HPDE6-E6E7 (cell line): ENCODE measurements around the gene UCN2.
A peak's percentile ranks its signal among the peaks of the same experiment; 100 is the strongest.
"Not testable (repeated sequence)": the region's sequence is repeated elsewhere in the genome, so short reads cannot be mapped to it uniquely, and the experiment has no call there.

Source experiments
- DNase-seq: peaks from one replicate; pipeline ENCODE4 v3.0.0; 2011; ENCODE audit warnings: missing footprints; ENCODE audit errors: extremely low spot score

UCN2 gene

DNA sequence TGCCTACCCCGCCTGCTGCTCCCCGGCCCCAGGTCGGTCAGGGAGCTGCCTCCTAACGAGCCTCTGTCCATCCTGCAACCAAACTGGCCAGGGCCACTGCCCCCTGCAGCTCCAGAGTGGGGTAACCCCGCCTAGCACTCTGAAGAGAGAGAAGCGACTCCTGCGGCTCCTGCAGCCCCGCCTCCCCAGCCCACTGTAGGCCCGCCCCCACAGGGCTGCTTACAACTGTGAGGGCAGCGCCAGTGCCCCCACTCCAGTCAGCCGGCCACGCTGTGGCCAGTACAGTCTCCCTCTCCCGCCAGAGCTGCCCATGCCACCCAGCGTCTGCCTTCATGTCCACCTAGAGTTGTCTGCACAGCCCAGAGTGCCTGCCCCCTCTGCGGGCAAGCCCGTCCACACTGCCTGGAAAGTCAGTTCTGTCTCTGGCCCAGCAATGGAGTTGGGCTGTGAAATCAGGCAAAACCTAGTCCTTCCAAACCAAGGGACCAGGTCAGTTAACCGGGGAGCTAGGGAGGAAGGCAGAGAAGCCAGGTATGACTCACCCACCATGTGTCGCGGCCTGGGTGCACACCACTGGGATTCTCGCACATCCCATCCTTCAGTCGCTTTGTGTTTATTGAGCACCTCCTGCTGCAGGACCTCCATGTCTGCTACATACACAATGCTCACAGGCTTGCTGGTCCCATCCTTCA, 2.4 kb downstream of the UCN2 start:
- DNase-seq: no peak

DNA sequence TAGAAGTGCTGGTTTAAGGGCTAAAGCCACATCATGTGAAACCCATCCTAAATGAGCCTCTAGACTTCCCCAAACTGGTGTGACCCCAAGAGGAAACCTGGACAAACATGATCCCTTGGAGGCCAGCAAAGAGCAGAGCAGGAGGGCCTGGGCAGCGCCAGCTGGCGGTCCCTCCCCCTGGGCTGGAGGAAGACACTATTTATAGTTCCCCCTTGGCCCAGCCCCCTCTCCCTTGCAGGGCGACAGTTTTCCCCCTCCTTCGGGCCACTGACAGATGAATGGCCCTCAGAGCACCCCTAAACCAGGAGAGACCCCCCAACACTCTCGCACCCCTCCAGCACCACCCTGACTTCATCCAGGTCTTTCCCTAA, 2.9 kb downstream of the UCN2 start:
- no peak for DNase-seq

GRCh38 chr3:48558493-48559134, 5.0 kb downstream of the UCN2 start:
- no peak for DNase-seq

GRCh38 chr3:48556796-48557626, 6.6 kb downstream of the UCN2 start, which contains the start of gene PFKFB4:
Gene PFKFB4 (minus strand): TSS chr3:48556803. CDS start chr3:48556777, 26 bp downstream.
- peak; percentile 76 for DNase-seq

DNA sequence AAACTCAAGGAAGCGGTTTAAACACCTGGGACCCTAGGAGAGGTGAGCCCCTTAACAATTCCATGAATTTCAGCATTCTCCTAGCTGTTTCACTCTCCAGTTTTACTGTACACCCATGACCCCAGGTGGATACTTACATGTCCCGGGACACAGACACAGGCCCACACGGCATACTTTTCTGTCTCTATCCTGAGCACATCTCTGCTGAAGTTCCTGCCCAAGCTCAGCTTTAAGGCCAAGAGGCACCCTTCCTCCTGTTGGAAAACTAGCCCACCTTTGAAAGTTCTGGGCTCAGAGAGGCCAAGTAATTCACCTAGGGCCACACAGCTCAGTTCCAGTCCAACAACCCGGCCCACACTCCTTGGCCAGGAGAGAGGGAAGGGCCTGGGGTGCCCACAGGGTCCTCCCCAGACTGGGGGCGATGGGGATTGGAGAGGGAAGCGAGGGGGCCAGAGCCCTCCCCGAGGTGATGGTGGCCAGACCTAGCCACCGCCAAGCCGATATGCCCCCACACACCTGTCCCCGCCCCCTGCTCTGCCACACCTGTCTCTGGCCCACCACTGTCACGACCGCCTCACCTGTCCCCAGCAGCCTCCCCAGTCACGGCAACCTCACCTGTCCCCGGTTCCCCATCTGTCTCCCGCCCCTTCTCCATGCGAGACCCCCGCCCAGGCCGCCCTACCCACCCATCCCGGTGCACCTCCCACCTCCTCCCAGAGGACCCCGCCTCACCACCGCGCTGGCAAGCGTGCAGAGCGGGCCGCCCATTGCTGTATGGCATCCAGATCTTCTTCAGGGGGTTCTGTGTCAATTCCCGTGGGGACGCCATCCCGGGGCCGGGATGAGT, 7.4 kb downstream of the UCN2 start:
- DNase-seq: no peak

DNA sequence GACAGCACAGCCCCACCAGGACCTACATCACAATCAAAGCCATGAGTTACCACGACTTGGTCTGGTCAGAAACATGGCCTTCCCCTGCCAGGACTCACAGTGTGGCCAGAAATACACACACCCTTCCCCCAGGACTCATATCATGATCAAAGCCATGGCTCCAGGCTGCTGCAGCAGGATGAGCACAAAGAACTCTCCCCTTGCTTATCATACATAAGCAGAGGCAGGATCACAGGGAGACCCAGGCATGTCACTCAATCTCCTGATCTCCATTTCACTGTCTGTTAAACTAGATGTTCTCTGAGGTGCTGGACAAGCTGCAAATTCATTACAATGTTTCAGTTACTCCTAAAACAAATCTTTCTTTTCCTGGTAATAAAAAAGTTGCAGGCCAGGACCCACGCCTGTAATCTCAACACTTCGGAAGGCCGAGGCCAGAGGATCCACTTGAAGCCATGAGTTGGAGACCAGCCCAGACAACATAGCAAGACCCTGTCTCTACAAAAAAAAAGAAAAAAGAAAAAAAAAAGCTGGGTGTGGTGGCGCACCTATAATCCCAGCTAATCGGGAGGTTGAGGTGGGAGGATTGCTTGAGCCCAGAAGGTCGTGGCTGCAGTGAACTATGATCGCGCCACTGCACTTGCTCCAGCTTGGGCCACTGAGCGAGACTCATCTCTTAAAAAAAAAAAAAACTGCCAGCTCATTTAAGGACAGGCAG, 8.2 kb downstream of the UCN2 start:
- no peak for DNase-seq

- DNase-seq: no peak
These were observed 9.4 kb downstream of the UCN2 start for GRCh38 chr3:48553886-48554845.

GRCh38 chr3:48553361-48553760, 10.2 kb downstream of the UCN2 start:
- DNase-seq: no peak

GRCh38 chr3:48552111-48552951, 11.2 kb downstream of the UCN2 start:
- no peak for DNase-seq

DNA sequence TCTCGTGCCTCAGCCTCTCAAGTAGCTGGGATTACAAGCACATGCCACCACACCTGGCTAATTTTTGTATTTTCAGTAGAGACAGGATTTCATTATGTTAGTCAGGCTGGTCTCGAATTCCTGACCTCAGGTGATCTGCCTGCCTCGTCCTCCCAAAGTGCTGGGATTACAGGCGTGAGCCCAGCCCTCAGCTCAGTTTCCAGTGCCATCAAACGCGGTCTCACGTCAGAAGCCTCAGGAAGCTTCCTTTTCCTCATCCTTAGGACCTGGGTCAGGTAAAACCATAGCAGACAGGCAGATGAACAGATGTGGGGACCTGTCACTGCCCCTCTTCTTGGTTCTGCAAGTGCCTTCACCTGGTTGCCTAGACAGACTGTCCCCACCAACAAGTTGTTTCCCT, 11.9 kb downstream of the UCN2 start:
- DNase-seq: not testable (repeated sequence)

- no peak for DNase-seq
These were observed 14.6 kb downstream of the UCN2 start for GRCh38 chr3:48548729-48549705.

GRCh38 chr3:48548126-48548525, 15.5 kb downstream of the UCN2 start:
- DNase-seq: no peak

GRCh38 chr3:48546203-48546829, 17.3 kb downstream of the UCN2 start:
- DNase-seq: no peak

GRCh38 chr3:48544141-48544540, 19.4 kb downstream of the UCN2 start:
- no peak for DNase-seq

GRCh38 chr3:48543271-48543866, 20.2 kb downstream of the UCN2 start:
- DNase-seq: no peak

GRCh38 chr3:48538451-48538850, 25.1 kb downstream of the UCN2 start:
- DNase-seq: no peak

DNA sequence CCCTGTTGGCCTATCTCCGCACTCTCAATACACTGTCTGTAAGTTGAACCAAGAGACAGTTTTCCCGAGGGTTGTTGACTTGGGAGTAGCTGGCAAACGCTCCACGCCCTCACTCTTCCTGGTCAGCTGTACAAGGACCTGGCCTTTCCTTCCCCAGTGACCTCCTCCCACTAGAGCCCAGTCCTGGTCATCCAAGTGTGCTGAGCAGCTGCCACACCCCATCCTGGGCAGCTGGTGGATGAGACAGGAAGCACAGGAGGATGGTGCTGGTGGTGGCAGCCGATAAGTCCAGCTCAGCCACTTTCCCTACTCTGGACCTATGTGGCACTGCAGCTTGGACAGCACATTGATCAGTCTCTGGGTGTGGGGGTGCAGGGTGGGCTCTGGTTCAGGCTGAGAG, 26.8 kb downstream of the UCN2 start:
- DNase-seq: no peak
